Hematopoietic multipotent progenitor cell treated with erythropoietin and hydrocortisone succinate and interleukin-3 and kit ligand, for 4 days (in vitro differentiated cells): ENCODE data around the gene DYNLRB1.
"Not testable (repeated sequence)": the region's sequence is repeated elsewhere in the genome, so short reads cannot be mapped to it uniquely, and the experiment has no call there.

Source experiments
- DNase-seq: peaks from one replicate; pipeline ENCODE4 v3.0.0-alpha.2; 2015

DYNLRB1 gene

DNA sequence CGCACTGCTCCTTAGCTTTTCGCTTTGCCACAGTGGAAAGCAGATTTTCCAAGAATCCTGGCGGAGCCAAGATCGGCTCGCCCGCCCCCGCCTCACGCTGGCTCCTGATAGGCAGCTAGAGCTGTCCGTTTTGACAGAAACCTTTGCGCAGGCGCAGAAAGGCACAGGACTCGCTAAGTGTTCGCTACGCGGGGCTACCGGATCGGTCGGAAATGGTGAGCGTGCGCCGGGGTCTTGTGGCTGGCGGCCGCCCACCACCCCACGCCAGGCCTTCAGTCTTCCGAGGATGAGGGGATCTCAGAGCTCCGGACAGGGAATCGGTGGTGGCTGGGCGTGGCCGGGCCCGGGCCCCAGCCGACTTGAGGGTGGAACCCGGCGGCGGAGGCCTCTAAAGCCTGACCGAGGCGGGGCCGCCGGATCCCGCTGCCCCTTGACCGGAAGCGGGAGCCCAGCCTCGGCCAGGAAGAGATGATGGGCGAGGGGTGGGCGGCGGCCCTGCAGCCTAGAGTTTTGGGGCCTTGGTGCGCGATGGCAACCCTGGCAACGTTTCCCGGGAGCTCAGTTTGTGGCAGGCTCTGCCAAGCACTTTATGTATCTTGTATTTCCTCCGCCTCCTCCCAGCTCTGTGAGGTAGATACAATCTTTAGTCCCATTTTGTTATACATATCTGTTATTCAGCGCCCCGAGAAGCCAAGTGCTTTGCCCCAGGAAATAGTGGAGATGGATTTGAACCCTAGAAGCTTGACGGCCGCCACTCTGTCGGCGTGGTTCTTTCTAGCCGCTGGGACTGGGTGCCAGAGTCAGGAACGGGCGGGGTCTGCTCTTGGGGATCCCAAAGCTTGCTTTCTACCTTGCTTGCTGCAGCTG lies at the start of gene DYNLRB1:
DYNLRB1 (plus strand) TSS at position 176 of the 867 bp plus-strand sequence; CDS start at position 213, 37 bp downstream.
- DNase-seq, result peak; percentile 98

DNA sequence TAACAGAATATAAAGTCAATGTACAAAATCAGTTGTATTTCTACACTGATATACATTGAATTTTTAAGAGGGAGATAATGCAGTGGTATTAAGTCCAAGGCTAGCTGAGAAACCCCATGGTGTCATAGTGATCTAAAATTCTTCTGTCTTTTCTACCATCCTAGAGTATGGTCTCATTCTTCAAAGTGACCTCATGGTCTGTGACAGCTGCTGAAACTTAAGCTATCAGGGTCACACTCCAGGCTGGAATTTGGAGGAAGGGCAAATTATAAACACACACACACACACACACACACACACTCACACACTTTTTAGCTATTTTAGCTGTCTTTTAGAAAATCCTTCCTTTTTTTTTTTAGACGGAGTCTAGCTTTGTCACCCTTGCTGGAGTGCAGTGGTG lies 47.3 kb upstream of the DYNLRB1 start:
- no peak for DNase-seq

DNA sequence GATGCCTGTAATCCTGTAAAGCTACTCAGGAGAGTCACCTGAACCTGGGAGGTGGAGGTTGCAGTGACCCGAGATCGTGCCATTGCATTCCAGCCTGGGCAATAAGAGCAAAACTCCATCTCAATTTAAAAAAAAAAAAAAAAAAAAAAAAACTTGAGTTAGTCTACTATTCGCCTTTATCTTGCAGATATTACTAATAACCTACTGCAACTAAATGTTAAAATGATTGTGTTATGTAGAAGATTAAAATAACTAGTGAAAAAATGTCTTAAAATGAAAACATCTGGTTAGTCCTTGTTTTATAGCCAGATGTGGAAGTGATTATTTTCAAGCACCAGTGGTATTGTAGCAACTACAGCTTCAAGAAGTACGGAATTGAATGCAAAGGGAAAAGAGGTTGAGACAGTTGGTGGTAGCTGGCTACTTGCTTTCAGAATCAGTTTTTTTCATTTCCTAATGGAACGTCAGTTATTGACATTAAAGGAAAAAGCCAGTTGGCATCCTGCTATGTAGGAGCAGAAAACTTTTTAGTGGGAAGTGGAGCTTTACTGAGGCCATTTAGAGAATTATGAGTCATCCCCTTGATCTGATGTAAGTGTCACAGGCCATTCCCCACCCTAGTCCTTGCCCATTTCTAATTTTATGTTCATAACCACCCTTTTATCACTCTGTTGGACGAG lies 43.8 kb upstream of the DYNLRB1 start:
- peak; percentile 51 for DNase-seq

DNA sequence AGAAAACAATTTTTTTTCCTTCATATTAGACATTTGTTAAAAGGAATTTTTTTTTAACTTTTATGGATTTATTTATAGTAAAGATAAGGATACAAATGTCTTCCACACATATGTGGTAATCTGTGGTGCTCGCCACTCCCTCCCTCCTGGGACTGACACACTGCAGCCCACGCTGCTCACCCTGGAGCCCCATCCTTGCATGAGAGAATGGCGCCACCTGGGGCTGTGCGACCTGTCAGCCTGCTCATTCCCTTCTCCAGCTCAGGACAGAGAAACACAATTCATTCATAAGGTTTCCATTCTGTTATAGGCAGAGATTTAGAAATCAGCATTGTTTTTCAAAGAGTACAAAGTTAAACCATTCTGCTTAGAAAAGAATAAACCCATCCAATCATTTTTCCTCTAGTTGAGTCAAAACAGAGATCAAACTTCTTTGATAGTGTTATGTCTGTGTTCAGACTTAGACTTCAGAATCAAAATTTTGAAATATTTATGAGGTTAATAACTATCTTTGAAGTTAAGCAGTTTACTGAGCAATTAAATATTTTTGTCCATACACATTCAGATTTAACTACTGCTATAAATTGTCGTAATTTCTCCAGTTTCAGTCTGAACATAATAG lies 42.8 kb upstream of the DYNLRB1 start:
- DNase-seq, result peak; percentile 65

DNA sequence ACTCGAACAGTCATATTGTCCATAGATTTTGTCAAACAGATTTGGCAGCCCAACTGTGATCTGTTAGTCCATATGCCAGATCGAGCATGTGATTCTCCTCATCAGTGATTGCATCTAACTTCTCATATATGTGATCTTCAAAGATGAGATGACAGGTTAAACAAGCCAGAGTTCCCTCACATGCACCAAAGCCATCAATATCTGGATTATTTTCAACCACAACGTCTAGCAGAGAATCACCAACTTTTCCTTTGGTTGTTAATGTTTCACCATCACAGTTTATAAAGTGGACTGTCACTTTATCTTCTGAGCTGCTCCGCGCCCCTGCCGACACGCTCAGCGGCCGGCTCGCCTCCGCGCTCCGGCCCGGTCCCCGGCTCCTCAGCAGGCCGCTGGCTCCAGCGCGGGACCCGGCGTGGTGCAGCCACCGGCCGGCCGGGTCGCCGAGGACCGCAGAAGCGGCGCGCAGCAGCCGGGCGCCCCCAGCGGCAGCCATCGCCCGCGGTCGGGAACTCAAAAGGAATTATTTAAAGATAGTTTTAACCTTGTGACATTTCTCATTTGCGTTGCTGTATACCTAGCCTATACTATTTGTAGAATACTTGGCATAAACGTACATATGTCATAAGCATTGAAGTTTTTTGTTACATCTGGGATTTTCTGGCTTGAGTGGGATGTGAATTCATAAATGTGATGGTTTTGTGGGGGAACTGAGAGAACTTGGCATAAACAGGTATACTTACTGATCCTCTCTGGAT lies 40.1 kb upstream of the DYNLRB1 start:
- peak; percentile 73 for DNase-seq

DNA sequence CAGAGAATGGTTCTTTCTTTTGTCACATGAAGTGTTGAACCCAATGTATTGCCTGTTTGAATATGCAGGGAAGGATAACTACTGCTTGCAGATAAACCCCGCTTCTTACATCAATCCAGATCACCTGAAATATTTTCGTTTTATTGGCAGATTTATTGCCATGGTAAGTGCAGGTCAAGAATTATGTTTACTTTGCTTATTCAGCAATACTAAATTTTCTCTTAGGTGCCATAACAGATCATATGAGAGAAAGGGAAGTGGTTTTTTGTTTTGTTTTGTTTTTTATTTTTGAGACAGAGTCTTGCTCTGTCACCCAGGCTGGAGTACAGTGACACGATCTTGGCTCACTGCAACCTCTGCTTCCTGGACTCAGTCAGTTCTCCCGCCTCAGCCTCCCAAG lies 36.6 kb upstream of the DYNLRB1 start:
- DNase-seq, result no peak

DNA sequence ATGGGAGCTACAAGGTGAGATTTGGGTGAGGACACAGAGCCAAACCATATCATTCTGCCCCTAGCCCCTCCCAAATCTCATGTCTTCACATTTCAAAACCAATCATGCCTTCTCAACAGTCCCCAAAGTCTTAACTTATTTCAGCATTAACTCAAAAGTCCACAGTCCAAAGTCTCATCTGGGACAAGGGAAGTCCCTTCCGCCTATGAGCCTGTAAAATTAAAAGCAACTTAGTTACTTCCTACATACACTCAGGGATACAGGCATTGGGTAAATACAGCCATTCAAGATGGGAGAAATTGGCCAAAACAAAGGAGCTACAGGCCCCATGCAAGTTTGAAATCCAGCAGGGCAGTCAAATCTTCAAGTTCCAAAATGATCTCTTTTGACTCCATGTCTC lies 34.1 kb upstream of the DYNLRB1 start:
- not testable (repeated sequence) for DNase-seq

DNA sequence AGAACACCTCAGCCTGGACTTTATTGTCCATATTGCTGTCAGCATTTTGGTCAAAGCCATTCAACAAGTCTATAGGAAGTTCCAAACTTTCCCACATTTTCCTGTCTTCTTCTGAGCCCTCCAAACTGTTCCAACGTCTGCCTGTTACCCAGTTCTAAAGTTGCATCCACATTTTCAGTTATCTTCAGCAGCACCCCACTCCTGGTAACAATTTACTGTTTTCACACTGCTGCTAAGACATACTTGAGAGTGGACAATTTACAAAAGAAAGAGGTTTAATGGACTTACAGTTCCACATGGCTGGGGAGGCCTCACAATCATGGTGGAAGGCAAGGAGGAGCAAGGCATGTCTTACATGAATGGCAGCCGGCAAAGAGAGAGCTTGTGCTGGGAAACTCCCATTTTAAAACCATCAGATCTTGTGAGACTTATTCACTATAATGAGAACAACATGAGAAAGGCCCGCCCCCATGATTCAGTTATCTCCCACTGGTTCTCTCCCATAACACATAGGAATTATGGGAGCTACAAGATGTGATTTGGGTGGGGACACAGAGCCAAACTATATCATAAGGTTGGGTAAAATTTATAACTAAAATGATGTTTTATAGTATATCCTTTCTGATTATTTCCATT lies 32.5 kb upstream of the DYNLRB1 start:
- not testable (repeated sequence) for DNase-seq

DNA sequence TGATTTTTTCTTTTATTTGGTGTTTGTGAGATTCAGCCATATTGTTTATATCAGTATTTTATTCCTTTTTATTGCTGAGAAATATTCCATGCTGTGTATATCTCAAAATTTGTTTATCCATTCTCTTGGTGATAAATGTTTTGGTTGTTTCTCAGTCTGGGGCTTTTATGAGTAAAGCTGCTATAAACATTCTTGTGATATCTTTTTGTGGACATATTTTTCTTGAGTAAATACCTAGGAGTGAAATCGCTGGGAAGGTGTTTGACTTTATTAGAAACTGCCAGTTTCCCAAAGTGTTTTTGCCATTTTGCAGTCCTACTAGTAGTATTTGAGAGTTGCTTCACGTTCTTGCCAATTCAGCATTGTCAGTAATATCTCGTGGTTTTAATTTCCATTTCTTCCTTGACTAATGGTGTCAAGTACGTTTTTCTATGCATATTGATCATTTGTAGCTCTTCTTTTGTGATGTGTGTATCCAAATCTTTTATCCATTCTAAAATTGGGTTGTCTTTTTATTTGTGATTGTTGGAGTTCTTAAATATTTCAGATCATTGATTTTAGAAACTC lies 31.1 kb upstream of the DYNLRB1 start:
- no peak for DNase-seq

DNA sequence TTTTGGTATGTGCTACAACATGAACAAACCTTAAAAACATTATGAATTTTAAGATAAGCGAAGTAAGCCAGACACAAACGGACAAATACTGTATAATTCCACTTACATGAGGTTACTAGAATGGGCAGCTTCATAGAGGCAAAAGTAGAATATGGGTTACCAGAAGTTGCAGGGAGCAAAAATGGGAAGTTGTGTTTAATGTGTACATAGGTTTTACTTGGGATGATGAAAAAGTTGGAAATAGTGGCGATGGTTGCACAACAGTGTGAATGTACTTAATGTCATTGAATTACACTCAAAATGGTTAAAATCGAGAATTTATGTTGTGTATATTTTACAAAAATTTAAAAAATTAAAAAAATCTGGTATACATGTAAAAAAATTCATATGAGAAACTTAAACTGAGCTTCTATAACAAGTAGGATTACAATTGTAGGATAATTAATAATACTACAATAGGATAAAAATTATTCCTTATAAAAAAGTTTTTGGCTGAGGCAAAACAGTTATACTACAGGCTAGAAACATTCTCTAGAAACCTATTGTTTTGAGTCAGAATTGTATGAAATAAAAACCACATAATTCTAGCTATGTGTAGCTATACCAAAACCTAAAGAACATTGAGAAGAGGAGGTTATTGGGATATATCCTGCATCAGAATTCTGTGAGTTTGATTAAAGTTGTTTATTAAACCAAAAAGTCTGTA lies 24.8 kb upstream of the DYNLRB1 start:
- no peak for DNase-seq

DNA sequence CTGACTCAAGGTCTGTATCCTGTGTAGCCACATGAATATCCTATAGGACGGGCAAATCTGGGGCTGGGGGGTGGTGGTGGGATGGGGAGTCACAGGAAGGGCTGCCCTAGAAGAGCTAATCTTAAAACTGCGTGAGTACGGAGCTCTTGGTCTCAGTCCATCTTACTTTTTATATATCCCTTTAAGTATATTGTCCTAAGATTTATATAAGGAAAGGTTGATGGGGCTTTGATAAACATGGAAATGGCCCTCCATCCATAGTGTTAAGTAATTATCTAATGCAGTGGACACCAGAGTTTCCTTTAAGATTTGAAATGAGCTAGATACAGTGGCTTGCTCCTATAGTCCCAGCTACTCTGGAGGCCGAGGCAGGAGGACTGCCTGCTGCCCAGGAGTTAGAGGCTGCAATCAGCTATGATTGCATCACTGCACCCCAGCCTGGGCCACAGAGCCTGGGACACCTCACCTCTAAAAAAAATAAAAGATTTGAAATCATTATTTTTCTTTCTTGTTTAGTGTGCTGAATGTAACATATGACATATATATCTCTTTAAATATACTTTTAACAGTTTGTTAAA lies 24.2 kb upstream of the DYNLRB1 start:
- DNase-seq, result no peak

DNA sequence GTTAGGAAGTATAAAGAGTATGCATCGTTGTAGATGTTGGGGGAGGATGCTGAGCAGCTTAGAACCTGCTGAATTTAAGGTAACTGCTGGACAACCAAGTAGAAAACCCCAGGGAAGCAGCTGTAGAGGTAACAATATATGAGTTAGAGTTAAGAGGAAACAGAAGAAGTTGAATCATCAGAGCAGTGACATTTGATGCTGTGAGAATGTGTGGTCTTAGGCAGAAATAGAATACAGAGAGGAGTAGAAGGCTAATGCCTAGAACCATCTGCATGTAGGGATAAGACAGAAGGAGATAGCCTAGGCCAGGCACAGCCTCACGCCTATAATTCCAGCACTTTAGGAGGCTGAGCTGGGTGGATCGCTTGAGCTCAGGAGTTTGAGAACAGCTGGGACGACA lies 22.6 kb upstream of the DYNLRB1 start:
- DNase-seq, result no peak

DNA sequence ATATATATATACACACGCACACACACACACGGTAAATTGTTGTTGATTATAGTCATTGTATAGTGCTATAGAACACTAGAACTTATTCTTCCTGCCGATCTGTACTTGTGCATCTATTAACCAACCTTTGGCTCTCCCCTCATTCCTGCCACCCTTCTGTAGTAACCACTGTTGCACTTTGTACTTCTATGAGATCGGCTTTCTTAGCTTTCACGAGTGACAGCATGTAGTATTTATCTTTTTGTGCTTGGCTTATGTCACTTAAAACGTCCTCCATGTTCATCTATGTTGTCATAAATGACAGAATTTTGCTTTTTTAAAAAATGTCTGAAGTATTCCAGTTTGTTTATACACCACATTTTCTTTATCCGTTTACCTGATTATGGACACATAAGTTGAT lies 20.9 kb upstream of the DYNLRB1 start:
- DNase-seq, result no peak

DNA sequence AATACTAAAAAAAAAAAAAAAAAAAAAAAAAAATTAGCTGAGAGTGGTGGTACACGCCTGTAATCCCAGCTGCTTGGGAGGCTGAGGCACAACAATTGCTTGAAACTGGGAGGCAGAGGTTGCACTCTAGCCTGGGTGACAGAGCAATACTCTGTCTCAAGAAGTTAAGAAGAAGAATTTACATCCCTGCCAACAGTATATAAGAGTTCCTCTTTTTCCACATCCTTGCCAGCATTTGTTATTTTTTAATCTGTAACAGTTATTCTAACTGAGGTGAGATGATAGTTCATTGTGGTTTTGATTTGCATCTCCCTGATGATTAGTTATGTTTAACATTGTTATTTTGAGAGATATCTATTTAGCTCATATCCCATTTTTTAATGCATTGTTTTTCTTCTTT lies 20.3 kb upstream of the DYNLRB1 start:
- DNase-seq, result peak; percentile 57

DNA sequence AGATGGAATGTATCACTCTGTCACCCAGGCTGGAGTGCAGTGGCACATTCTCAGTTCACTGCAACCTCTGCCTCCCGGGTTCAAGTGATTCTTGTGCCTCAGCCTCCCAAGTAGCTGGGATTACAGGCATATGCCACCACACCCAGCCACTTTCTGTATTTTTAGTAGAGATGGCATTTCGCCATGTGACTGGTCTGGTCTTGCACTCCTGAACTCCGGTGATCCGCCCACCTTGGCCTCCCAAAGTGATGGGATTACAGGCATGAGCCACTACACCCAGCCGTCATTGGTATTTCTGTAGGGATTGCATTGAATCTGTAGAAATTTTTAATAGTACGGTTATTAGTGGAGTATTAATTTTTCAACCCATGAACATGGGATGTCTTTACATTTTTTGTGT lies 18.6 kb upstream of the DYNLRB1 start:
- DNase-seq, result not testable (repeated sequence)

DNA sequence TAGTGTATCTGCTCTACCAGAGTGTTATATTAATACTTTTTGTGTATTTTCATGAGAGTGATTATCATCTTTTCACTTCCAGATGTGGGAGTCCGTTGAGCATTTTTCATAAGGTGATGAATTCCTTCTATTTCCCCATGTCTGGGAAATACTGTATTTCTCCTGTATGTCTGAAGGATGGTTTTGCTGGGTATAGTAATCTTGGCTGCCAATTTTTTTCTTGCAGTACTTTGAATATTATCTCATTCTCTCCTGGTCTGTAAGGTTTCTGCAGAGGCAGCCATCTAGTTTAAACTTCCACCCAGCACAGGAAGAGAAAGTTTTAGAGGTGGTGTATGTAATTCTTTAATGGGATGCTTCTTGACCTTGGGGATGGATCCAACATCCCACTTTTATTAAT lies 15.4 kb upstream of the DYNLRB1 start:
- no peak for DNase-seq

DNA sequence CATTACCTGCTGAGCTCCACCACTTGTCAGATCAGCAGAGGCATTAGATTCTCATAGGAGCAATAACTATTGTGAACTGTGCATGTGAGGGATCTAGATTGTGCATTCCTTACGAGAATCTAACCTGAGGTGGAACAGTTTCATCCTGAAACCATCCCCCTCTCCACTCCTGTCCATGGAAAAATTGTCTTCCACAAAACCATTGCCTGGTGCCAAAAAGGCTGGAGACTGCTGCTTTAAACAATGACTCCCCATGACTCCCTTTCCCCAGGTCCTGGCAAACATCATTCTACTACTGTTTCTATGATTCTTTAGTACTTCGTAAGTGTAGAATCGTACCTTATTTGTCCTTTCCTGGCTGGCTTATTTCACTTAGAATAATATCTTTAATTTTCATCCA lies 9.7 kb upstream of the DYNLRB1 start:
- no peak for DNase-seq

DNA sequence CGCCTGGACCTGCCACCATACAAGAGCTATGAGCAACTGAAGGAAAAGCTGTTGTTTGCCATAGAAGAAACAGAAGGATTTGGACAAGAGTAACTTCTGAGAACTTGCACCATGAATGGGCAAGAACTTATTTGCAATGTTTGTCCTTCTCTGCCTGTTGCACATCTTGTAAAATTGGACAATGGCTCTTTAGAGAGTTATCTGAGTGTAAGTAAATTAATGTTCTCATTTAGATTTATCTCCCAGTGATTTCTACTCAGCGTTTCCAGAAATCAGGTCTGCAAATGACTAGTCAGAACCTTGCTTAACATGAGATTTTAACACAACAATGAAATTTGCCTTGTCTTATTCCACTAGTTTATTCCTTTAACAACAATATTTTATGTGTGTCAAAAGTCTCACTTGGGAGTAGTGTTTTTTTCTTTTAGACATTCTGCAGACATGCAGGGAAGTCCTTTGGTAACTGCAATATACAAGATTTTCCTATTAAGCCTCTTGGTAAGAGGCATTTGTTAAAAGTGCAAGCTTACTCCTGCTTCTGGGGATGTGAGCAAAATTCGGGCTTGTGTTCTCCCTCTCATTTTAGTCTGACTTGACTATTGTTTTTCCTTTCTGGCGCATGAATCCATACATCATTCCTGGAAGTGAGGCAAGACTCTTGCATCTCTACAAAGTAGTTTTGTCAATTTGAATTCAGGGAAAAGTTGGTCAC lies 8.4 kb upstream of the DYNLRB1 start:
- no peak for DNase-seq

DNA sequence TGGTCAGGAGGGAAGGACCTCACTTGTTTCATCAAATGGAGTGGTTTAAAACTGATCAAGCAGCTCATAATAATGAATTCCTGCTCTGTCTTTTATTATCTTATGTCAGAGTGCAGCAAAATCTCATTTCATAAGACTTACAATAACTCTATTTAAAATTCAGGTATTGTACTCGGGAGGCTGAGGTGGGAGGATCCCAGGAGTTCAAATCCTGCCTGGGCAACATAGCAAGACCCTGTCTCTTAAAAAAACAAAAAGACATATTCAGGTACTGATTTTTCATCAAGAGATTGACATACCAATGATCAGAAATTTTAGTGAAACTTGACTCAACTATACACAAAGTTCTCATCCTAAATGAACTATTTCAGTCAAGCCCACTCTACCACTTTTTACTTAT lies 5.6 kb upstream of the DYNLRB1 start:
- no peak for DNase-seq

DNA sequence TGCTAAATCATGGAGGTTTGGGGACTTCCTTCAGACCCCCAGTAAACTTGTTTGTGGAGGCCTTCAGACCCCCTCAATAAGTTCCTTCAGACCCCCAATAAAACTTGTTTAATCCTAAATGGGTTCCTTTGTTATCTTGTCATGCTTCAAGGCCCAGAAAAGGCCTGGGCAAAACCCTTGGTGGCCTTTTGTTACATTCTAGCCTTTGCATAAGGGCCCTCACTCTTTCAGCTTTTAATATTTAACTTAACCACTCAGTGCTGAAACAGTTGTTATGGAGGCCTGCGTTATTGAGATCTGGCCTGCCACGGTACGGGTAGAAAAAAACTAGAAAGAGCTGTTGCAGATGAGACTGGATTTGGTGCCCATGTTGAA lies 4.3 kb upstream of the DYNLRB1 start:
- DNase-seq, result no peak
